Heart right ventricle (tissue), 16 donors: ENCODE measurements around the gene CACNA2D4. TPM values are rescaled to one million over a fixed set of nuclear protein-coding genes. Genes with fewer than 3 reads are reported as not detected.

Experiments
- ATAC-seq, 8 donors: fragments of 200-7000 bp; cut with Tn5 transposase; one replicate each; pipeline ENCODE4 v1.9.1; 2020; ENCODE audit warnings: mild to moderate bottlenecking in 8 of 8, moderate library complexity in 8 of 8, moderate number of reproducible peaks in 1 of 8
- DNase-seq, 2 donors: peaks; one replicate each; pipeline ENCODE4 v3.0.0-alpha.2; 2020
- H3K27ac ChIP-seq, 10 donors: fragments of 200-600 bp; sonication (generic) in 2 of 10; one replicate each; pipeline versions ENCODE4 v1.5.0 to v1.8.0; 2020 to 2022; ENCODE audit warnings: mild to moderate bottlenecking in 3 of 10
- H3K27me3 ChIP-seq, 7 donors: fragments of 200-600 bp; one replicate each; pipeline ENCODE4 v1.8.0; 2021 to 2022; ENCODE audit warnings: mild to moderate bottlenecking in 2 of 7
- H3K36me3 ChIP-seq, 9 donors: fragments of 200-600 bp; sonication (generic) in 1 of 9; one replicate each; pipeline versions ENCODE4 v1.5.0 to v1.8.0; 2020 to 2022; ENCODE audit warnings: mild to moderate bottlenecking in 2 of 9
- H3K4me1 ChIP-seq, 9 donors: fragments of 200-600 bp; sonication (generic) in 1 of 9; one replicate each; pipeline versions ENCODE4 v1.5.0 to v1.8.0; 2020 to 2022; ENCODE audit warnings: mild to moderate bottlenecking in 4 of 9
- H3K4me3 ChIP-seq, 10 donors: fragments of 200-600 bp; sonication (generic) in 2 of 10; one replicate each; pipeline versions ENCODE4 v1.5.0 to v1.8.0; 2020 to 2022; ENCODE audit warnings: mild to moderate bottlenecking in 7 of 10, moderate library complexity in 2 of 10
- H3K9me3 ChIP-seq, 11 donors: fragments of 200-600 bp in 10 of 11; sonication (generic) in 2 of 11; one replicate each; pipeline versions ENCODE4 v1.5.0 to v1.8.0; 2013 to 2022; ENCODE audit warnings: mild to moderate bottlenecking in 2 of 11, control low read depth in 1 of 11, moderate library complexity in 1 of 11
- CTCF ChIP-seq, 9 donors: fragments of 200-600 bp; sonication (generic) in 2 of 9; IDR thresholded peaks; one replicate each; pipeline versions ENCODE4 v1.5.0 to v1.8.0; 2021 to 2022; ENCODE audit warnings: antibody characterized with exemption in 9 of 9, mild to moderate bottlenecking in 5 of 9, moderate library complexity in 1 of 9
- WGBS, 2 donors: extraction: QIAGEN DNeasy Blood & Tissue Kit; methylation state at CpG; one replicate each; pipeline ENCODE4 v1.1.7; 2013; ENCODE audit warnings: inconsistent platforms in 1 of 2; 5-methylcytosine and 5-hydroxymethylcytosine counted together
- intact Hi-C, 10 donors: fragments of 100-400 bp; cut with DNase I; formaldehyde crosslinking; loops; one replicate each; pipeline versions ENCODE4 v1.11.1 to v1.14.2; 2022
- polyA plus RNA-seq, 2 donors: library from polyadenylated mRNA; stranded (reverse); fragments of 200-250 nt; gene quantifications; one replicate each; pipeline ENCODE4 v1.2.3, GENCODE V29; 2013
- total RNA-seq, 10 donors: library from RNA; stranded (reverse); fragmentation: NEBNext Ultra II Directional in 3 of 10; extraction: Animal tissue kit (Norgen Biotek cat#: 25700) in 3 of 10; gene quantifications; one replicate each; pipeline versions ENCODE4 v1.2.1 to v1.2.4, GENCODE V29; 2021 to 2023
- donor health status: Arrhythmogenic right ventricular cardiomyopathy.
- donor health status: ischemic (EF 13 %, LVEDD 7.1; RV severe dilation, severe dysfunction).
- donor health status: healthy with polysubstance abuse.
- donor health status: DM: no; HTN: yes; CAD: no.
- donor health status: DM: no; HTN: no; CAD: no.
- donor health status: ischemic (EF 25% LVEDD 6.9; RV normal size, moderate dysfunction).
- donor health status: ischemic (EF 25% LVEDD 5.7; RV mildly dilated, moderate dysfunction).
- donor health status: healthy.
- donor health status: DM: yes; HTN: yes; CAD: no.
- donor health status: Ischemic cardiomyopathy.
- donor health status: ischemic (EF 35%, LVEDD 5.7; RV mildly dilated, moderate dysfunction).
- donor health status: nonischemic (EF 11% LVEDD 7.7; RV severe dilation, severe dysfunction).
- donor health status: DM: yes; HTN: yes; CAD: no.
- donor health status: PGD.
- donor health status: ischemic (EF 29% LVEDD 5.4; RV normal size, mild dysfunction).
- donor health status: nonischemic (EF 23%, LVEDD 6.1; RV moderate dilation, normal function).

Gene CACNA2D4
- total and polyA plus RNA-seq, 12 donors: 0.19 to 6.2 (median 0.95) TPM

- no peaks in the 10 kb centered on the region for H3K36me3 ChIP-seq
- H3K27me3 ChIP-seq: peaks cover 0 to 19% (median 0%) of the 10 kb centered on the region in 7 donors
- H3K4me1 ChIP-seq: no peaks in the 10 kb centered on the region
- no peak for ATAC-seq
- WGBS, 2 donors: 90 to 92% methylated on average over 7 of the region's 7 CpGs
- no peaks in the 10 kb centered on the region for H3K9me3 ChIP-seq
- DNase-seq: no peak
- no peak for TF ChIP-seq CTCF (IDR thresholded peaks at IDR 0.05)
- H3K27ac ChIP-seq: no peak overlapping the region
- intact Hi-C loops: loop anchor here in 1 of 10 donors (2.0 kb wide), 1 partner anchor 66 kb away; no protein-coding TSS in a partner anchor
- H3K4me3 ChIP-seq: no peak overlapping the region
These were observed 37.6 kb downstream of the CACNA2D4 start for GRCh38 chr12:1880876-1881275.

- ATAC-seq: peak in 1 of 8 donors; percentile 39
- no peak for DNase-seq
- peaks cover 0 to 19% (median 0%) of the 10 kb centered on the region in 7 donors for H3K27me3 ChIP-seq
- H3K4me3 ChIP-seq: no peak overlapping the region
- H3K36me3 ChIP-seq: no peaks in the 10 kb centered on the region
- H3K27ac ChIP-seq: no peak overlapping the region
- intact Hi-C loops: loop anchor here in 1 of 10 donors (2.0 kb wide), 1 partner anchor 65 kb away; no protein-coding TSS in a partner anchor
- TF ChIP-seq CTCF (IDR thresholded peaks at IDR 0.05): no peak
- WGBS, 2 donors: 86 to 87% methylated on average over 18 of the region's 18 CpGs
- no peaks in the 10 kb centered on the region for H3K4me1 ChIP-seq
- H3K9me3 ChIP-seq: no peaks in the 10 kb centered on the region
These were observed 38.2 kb downstream of the CACNA2D4 start for GRCh38 chr12:1880153-1880845.

- Histone ChIP-seq H3K9me3 (no peaks in the 10 kb centered on the region), H3K4me3 (no peak overlapping the region), H3K27ac (no peak overlapping the region), H3K36me3 (no peaks in the 10 kb centered on the region), H3K27me3 (peaks cover 0 to 21% (median 0%) of the 10 kb centered on the region in 7 donors), H3K4me1 (no peaks in the 10 kb centered on the region)
- TF ChIP-seq CTCF (IDR thresholded peaks at IDR 0.05): no peak
- intact Hi-C loops: loop anchor here in 1 of 10 donors (2.0 kb wide), 1 partner anchor 65 kb away; no protein-coding TSS in a partner anchor
- WGBS, 2 donors: 90 to 91% methylated on average over 10 of the region's 10 CpGs
- no peak for DNase-seq
- no peak for ATAC-seq
These were observed 38.8 kb downstream of the CACNA2D4 start for GRCh38 chr12:1879633-1880032.

- DNase-seq (no peak), ATAC-seq (no peak)
- Histone ChIP-seq H3K4me1 (no peaks in the 10 kb centered on the region), H3K9me3 (no peaks in the 10 kb centered on the region), H3K4me3 (no peak overlapping the region), H3K27me3 (peaks cover 0 to 27% (median 4%) of the 10 kb centered on the region in 7 donors), H3K36me3 (no peaks in the 10 kb centered on the region), H3K27ac (no peak overlapping the region)
- WGBS, 2 donors: 81 to 86% methylated on average over 5 of the region's 5 CpGs
- intact Hi-C loops: no loop called here
- TF ChIP-seq CTCF (IDR thresholded peaks at IDR 0.05): no peak
These were observed 39.8 kb downstream of the CACNA2D4 start for GRCh38 chr12:1878695-1879094.
